ENCODE results near the gene SESN1.

Gene SESN1

DNA sequence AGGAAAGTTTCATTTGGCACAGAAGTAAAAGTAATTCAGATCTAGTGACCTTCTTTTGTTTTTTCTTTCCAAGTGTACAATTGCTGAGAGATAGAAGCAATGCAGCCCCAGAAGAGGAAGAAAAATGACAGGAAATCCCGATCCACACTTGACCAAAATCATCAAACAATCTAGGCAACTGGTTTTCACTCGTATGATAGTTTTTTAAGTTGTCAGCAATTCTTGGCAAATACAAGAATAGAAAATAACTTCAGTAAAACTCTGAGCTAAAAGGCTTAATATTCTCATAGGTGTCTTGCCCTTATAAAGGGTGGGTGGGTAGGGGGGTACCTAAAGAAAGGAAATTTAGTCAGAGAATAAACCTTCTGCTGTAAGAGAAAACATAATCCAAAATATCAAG, 36.0 kb downstream of the SESN1 start:
- DNase-seq = no peak

DNA sequence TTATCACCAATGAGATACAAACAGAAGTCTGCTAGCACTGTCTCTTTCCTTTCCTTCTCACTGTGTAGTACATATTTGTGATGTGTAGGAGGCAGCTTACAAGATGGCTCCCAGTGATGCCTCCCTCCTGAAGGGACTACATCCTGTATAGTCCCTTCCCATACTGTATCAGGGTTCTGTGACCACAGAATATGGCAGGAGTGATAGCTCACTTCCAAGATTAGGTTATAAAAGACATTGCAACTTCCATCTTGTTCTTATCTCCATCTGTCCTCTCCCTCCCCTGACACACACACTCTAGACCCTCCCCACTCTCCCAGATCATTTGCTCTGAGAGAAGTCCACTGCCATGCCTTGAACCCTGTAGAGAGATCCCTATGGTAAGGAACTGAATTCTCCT, 38.0 kb downstream of the SESN1 start:
- no peak for DNase-seq

DNA sequence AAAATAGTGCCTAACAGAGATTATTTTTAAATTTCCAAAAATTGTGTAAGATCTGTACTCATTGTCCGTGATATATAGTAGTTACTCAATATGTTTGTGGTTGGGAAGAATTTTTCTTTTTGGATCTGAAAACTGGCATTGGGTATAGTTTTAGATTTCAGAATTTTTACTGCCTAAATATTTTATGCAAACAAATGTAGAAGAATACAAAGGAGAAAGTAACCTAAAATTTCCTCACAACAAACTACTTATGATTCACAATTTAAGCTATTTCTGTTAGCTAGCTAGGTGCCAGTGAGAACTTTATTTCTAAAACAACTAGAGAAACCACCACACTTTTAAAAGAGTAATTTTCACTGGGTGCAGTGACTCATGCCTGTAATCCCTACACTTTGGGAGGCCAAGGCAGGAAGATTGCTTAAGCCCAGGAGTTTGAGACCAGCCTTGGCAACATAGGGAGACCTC, 38.8 kb downstream of the SESN1 start:
- no peak for DNase-seq

DNA sequence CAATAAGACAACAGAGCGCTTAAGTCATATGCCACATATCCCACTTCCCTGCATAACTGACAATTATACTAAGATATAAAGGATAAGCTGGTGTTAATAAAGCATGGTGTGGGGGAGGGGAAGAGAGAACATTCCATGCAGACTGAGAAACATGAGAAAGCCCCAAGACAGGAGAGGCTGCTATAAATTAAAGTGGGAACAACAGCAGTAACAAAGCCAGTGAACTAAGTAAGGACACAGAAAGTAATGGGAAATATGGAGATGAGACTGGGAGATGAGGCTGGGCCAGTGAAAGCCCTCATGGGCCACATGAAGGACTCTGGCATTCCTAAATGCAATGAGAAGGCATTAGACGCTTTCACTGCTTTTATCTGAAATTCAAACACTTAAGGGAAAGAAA, 41.3 kb downstream of the SESN1 start:
- DNase-seq = no peak

DNA sequence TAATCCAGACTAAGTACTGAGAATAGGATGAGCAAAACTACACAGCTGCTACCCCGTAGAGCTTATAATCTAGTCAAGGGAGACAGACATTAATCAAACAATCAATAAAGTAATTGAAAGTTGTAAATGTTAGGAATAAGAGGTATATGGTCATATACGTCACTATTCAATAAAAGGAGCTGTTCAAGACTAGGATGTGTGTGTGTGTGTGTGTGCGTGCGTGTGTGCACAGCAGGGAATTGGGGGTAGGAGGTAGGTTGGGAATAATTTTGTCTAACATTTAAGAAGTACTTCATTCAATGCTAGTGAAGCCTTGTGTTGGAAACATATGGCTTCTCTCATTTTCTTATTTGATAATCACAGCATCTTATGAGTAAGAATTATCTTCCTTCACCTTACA, 41.8 kb downstream of the SESN1 start:
- DNase-seq = no peak

DNA sequence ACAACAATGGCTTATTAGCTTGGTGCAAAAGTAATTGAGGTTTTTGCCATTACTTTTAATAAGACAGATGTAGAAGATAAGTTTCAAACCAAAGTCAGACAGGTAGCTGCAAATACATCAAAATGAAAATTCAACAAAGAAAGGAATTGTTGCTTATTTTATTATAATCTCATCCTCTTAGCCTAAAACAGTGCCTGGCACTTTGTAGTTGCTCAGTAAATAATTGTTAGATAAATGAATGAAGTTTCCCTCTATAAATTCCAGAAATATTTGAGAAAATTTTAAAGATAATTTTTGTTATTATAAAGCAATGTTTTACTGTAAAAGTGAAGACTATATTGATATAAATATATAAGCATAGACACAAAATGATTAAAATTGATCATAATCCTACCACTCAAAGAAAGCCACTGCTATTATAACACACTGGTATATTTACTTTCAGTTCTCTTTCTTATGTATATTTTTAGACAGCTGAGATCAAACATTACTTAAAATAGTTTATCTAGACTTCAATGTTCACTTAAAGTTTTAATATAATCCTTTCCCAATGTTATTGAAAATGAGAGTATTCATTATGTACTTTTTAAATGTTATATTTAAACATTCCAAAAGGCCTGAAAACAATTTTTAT, 42.5 kb downstream of the SESN1 start:
- DNase-seq = no peak

DNA sequence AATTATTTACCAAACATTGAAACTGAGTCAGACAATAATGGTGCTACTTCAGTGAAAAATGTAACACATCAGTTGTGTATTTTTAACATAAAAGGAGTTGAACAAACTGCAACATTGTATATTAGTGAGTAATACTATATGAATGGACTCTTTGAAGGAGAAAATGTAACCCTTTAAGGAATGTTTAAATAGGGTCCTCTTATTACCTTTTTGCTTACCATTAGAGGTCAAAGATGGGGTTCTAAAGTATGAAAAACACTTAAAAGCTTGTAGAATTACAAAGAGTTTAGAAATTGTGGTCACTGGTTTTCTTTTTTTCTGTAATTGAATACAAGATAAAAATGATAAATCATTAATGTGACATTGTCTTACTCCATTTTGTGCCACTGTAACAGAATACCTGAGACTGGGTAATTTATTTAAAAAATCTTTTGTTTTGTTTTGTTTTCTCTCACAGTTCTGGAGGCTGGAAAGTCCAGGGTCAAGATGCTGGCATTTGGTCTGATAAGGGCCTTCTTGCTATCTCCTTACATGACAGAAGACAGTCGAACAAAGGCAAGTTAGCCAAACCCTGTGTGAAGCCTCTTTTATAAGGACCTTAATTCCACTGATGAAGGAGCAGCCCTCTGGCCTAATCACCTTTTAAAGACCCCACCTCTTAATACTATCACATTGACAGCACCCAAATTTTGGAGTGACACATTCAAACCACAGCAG, 43.2 kb downstream of the SESN1 start:
- no peak for DNase-seq

DNA sequence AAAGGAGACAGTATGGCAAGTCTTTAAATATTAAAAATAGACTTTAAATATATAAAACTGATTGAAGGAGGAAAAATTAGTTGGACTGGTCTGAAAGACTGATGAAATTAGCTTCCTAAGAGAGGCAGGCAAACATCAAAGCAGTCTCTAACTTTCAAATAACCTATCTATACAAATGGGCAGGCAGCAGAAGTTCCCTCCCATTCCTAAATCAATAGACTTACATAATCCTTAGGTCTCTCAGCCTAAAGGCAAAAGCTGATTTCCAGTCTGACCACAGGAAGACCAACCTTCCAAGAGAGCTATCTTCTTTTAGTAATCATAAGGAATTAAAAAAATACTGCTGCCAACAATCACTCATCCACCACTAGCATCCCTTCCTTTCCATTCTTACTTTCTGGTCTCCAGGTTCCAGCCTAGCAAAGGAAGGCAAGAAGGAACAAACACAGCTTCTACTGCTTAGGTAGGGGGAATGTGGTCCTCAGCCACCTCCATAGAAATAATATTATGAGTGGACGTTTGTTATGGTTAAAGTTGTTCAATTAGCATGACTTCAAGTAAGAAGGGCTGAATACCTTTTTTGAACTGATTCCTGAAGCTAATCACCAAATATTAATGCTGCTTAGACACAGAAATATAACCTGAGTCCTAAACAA, 44.1 kb downstream of the SESN1 start:
- no peak for DNase-seq

DNA sequence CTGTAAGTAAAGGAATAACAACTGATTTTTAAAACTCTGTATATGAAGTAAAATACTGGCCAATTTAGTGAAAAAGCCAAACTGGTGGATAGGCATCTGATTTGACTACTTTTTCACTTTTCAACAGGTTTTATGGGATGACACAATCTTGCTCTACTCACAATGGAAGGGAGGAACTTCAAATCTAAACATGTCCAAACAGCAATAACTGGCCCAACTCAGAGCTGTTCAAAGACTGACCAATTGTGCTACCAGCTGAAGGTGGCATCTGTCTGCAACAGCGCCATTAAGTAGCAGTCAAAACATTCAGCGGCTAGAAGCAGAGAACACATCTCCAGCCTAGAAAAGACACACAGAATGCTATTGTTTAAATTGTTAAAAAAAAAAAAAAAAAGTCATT, 44.6 kb downstream of the SESN1 start:
- no peak for DNase-seq

DNA sequence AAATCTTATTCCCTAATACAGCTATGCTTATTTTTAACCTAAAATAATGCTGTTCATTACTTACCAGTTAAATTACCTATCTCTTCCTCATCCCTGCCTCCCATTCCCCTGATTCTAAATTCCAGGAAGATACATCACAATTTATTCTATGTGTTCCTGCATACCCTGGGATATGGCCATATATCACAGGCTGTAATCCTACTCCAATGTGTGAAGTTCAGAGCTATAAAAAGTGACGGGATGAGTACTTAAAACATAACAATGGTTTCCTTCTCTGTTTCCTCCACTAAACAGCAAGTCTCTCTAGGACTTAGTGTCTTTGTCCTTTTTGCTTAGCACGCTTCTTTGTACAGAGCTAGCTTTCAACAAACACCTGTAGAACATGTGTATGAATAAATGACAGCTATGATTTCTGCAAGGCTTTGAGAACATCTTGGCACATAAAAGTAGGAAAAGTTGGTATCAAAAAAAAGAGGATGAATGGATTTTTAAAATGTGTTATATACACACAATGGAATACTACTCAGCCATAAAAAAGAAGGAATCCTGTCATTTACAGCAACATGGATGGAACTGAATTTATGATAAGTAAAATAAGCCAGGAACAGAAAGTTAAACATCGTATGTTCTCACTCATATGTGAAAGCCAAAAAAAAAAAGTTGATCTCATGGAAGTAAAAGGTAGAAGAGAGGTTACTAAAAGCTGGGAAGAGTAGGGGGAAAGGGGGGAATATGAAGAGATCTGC, 45.8 kb downstream of the SESN1 start:
- DNase-seq = no peak

DNA sequence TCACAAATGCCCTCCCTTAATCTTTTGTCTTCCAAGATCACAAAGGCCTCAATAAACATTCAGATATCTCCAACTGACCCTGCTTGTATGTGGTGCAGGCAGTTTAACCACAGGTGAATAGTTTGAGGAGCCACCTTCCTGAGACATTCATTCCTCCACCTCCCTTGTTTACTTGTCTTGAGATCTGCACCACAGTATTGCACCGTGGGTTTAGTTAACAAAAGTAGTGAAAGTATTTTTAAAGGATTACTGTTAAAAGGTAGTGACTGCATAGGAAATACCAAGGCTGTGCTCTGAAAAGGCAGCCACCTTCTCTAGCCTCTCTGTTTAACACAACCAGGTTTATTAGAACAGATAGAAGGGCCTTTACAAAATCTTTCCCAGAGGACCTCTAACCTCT, 46.5 kb downstream of the SESN1 start:
- DNase-seq = no peak

DNA sequence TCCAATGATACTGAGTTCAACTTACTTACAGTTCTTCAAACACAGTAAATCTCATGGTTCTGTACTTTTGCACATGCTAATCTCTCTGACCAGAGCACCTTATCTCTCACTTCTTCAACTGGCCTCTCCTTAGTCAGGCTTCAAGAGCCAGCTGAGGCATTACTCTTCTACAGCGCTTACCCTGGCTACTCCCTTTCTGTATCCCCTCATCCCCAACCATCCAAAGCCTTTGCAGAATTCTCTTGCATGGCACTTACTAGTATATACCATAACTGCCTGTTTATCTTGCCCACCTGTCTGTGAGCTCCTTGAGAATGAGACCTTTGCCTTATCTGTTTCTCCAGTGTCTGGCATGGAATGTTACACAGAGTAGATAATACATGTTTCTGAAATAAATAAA, 49.2 kb downstream of the SESN1 start:
- DNase-seq = no peak

DNA sequence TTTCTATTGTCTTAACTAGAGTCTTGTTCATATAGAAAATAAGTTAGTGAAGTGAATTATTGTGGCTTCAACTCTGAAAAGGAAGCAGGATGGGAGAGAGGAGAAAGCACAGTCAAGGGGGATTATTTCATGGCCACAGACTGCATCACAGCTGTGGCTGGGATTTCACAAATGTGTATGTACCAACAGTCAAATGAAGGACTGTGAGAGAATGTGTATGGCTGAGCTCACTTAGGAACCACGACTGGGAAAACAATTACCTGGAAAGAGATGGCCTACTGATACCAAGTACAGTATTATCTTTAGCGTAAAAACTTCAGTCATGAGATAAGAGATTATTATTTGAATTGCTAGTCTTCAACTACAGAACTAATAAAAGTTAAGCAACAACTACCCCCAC, 54.9 kb downstream of the SESN1 start:
- DNase-seq = no peak

DNA sequence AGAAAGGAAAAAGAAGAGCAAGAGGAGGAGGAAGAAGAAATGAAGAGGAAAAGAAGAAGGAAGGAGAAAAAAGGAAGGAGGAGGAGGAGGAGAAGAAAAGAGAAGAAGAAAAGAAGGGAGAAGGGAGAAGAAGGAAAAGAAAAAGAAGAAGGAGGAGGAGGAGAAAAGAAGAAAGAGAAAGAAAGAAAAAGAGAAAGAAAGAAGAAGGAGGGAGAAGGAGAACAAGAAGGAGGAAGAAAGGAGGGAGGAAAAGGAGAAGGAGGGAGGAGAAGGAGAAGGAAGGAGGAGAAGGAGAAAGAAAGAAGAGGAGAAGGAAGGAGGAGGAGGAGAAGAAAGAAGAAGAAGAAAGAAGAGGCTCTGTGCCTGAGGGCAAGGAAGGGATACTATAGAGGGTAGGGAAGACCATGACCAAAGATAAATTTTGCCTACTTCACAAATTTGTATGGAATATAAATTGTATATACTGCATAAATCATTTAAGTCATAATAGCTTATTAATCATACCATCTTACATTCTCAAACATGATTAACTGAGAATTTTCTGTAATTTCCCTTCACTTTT, 55.7 kb downstream of the SESN1 start:
- no peak for DNase-seq

DNA sequence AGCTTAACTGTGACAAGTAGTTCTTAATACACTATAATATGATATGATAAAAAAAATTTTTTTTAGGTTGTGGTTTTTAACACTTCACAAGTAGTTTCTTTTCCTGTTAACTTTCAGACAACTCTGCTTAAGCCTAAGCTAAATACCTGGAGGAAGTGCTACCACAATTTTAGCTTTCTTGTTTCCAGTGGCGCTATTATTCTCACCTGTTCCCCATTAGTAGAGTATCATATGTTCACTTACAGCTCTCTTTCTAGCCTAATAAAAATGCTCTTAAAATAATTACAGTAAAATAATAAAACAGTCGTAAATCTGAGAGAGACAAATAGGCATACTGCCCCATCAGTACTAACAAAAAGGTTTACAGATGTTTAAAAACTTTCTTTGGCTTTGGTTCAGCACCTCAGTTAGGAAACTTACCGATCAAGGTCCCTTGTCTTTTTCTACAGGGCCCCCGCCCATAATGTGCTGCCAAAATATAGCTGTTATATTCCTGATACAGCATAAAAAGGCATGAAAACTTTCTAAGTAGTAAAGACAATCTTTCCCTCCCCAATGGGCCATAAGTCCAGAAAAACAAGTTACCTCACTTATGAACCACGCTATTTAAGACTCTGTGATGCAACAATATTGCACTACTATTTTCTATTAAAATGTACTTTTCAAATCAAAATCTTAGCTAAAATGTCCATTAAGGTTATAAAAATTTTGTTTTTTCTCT, 57.9 kb downstream of the SESN1 start:
- no peak for DNase-seq

DNA sequence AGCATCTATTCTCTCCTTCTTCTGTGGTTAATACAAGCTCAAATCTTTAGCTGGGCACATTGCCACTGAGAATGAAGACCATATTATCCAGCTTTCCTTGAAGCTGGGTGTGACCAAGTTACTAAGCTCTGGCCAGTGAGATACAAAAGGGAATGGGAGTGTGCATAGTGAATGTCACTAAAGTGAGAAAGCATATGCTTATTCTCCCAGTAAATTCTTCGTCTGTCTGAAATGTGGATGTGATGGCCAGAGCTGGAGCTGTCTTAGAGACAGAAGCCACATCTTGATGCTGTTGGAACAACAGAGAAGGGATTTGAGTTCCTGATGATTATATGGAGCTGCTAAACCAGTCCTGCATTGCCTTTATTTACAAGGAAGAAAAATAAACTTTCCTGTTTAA, 60.1 kb downstream of the SESN1 start:
- DNase-seq = no peak

DNA sequence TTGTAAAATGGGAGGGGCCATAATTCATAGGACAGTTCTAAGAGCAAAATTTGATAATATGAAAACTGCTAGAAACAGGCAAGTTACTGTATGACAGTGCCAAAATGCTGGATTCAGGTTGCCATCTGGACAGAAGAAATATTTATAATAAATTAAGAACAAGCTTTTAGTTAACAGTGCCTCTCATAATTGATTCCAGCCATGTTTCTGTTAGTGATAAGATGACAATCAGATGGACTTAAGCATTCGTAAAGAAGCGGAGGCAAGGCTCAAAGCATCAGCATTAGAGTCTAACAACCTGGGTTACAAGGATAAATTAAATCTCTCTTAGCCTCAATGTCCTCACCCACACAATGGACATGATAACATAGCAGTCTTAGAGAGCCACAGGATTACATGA, 61.0 kb downstream of the SESN1 start:
- DNase-seq = no peak

DNA sequence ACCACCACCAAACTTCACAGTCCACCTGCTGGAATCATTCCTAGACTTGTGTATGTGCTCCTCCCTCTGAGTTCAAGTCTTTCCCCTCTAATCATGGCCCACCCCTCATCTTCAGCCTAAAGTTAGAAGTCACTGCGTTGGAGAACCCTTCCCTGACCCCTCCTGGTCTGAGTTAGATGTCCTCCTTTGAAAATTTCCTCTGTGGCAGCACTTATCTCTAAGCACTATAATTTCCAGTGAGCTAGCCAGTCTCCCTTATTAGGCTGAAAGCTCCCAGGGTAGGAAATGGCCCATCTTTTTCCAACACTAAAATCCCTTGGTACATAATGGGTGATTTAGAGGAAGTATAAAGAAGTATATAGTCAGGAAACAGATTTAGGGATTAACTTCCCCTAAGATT, 63.2 kb downstream of the SESN1 start:
- no peak for DNase-seq

DNA sequence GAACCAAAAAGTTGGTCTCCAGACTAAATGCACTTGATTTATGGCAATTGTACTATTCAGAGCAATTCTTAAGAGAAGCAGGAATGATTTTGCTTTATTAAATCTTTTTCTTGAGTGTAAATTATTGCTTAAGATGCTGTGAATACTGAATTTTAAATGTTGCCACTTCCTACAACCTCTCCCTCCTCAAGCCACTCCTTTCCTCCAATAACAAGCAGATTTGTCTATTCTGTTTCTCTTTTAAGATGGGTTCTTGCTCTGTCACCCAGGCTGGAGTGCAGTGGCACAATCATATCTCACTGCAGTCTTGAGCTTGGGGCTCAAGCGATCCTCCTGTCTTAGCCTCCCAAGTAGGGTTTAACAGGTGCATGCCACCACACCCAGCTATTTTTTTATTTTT, 65.3 kb downstream of the SESN1 start:
- no peak for DNase-seq

DNA sequence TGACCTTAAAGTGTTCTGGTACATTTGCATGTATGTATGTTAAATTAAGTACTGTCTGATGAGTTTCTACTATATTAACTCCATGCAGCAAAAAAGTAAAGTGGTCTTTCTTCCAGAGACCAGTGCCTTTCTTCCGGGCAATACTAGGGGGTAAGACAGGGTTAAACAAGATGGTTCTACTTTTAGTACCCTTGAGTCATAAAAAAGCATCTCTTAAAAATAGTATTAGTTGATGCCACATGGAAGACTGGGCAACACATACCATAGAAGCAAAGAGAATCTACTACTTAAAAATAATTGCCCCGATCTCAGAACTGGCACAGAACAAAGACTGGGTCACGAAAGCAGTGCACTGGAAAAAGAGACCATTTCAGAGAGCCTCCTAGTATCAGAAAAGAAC, 66.2 kb downstream of the SESN1 start:
- DNase-seq = no peak

DNA sequence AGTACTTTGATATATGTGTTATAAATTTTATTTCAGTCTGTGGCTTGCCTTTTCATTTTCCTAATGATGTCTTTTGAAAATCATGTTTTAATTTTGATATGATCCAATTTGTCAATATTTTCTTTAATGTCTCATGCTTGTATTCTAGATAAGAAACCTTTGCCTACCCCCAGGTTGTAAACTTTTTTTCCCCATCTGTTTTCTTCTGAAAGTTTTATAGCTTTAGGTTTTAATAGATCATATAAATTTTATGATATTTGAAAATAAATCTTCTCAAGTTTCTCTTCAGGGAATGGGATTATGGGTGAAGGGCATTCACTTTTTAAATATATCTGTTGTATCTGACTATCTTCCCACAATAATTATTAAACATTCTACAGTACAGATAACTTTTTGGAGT, 66.7 kb downstream of the SESN1 start:
- DNase-seq = no peak

DNA sequence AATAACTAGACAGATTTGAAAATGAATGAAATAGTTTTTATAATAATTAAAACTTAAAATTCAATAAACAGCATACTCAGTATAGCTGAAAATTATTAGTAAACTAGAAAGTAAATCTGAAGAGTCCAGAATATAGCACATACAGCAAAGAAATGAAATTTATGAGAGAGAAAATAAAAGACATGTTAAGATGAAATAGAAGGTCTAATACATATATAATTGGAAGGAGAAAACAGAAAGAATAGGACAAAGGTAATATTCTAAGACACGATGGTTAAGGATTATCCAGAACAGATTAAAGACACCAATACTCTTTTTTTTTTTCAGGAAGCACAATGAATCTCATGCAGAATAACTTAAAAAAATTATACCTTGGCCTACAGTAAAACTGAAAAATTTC, 69.0 kb downstream of the SESN1 start:
- no peak for DNase-seq

DNA sequence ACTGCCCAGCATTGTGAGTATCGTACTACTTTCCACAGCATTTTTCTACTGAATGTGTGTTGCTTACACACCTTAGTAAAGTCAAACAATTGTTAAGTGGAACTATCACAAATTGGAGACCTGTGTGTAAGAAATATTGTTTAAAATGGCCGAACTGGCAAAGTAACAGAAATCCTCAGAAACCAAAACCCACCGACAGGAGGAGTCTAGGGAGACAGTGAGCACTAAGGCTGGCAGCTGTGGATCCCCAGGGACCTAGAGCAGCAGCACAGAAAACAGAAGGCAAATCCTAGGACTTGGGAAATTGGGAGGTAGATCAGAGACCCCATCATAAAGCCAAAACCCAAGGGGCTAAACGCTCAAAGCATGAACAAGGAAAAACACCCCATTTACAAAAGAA, 69.9 kb downstream of the SESN1 start:
- DNase-seq = peak; percentile 58

Data from islet precursor cell (in vitro differentiated cells).